Ovary (tissue), 9 donors: ENCODE data around the gene SP140. TPM values are rescaled to one million over a fixed set of nuclear protein-coding genes. Genes with fewer than 3 reads are reported as not detected.
"Not testable (repeated sequence)": the region's sequence is repeated elsewhere in the genome, so short reads cannot be mapped to it uniquely, and the experiment has no call there.

ENCODE experiments used
- DNase-seq, 5 donors: peaks; one replicate each; pipeline ENCODE4 v3.0.0-alpha.2; 2019 to 2020
- H3K27ac ChIP-seq, 2 donors: fragments of 200-600 bp; one replicate each; pipeline versions ENCODE4 v1.5.1 to v1.8.0; 2019 to 2022
- H3K27me3 ChIP-seq: fragments of 200-600 bp; one replicate; pipeline ENCODE4 v1.8.0; 2022
- H3K36me3 ChIP-seq: fragments of 200-600 bp; sonication (generic); one replicate; pipeline ENCODE4 v1.5.1; 2019
- H3K4me1 ChIP-seq: one replicate; pipeline ENCODE4 v1.8.1; 2013; ENCODE audit warnings: mild to moderate bottlenecking, moderate library complexity; ENCODE audit not compliant: insufficient read depth
- H3K4me3 ChIP-seq: fragments of 200-600 bp; sonication (generic); one replicate; pipeline ENCODE4 v1.5.1; 2017
- H3K9me3 ChIP-seq, 2 donors: fragments of 200-600 bp in 1 of 2; sonication (generic) in 1 of 2; one replicate each; pipeline versions ENCODE4 v1.5.1 to v1.8.1; 2013 to 2019; ENCODE audit warnings: mild to moderate bottlenecking in 1 of 2, moderate library complexity in 1 of 2
- CTCF ChIP-seq, 3 donors: fragments of 450-650 bp in 2 of 3; fragments of 200-600 bp in 1 of 3; IDR thresholded peaks; one replicate each; pipeline versions ENCODE4 v1.5.1 to v1.8.0; 2016 to 2022; ENCODE audit warnings: antibody characterized with exemption in 3 of 3, mild to moderate bottlenecking in 1 of 3
- EP300 ChIP-seq: sonication (generic); formaldehyde crosslinking; IDR thresholded peaks from one replicate; pipeline ENCODE4 v1.6.1; 2017; ENCODE audit warnings: antibody characterized with exemption
- POLR2A ChIP-seq: fragments of 450-650 bp; IDR thresholded peaks from one replicate; pipeline ENCODE4 v1.6.1; 2017; ENCODE audit warnings: antibody characterized with exemption, mild to moderate bottlenecking, moderate library complexity
- WGBS, 3 donors: extraction: QIAGEN DNeasy Blood & Tissue Kit in 1 of 3; methylation state at CpG; one replicate each; pipeline versions ENCODE4 v1.1.5 to v1.1.7; 2013 to 2017; 5-methylcytosine and 5-hydroxymethylcytosine counted together
- intact Hi-C, 4 donors: fragments of 100-400 bp; cut with DNase I; formaldehyde crosslinking; loops; one replicate each; pipeline versions ENCODE4 v1.11.0 to v1.15.1; 2022 to 2023
- polyA plus RNA-seq, 2 donors: library from polyadenylated mRNA; stranded (reverse); fragments of 200-250 nt in 1 of 2; fragments of 350-450 nt in 1 of 2; fragmentation: Illumina TruSeq in 1 of 2; extraction: RNeasy Lipid Tissue Mini Kit (QIAGEN cat#74804) in 1 of 2; gene quantifications; one replicate each; pipeline ENCODE4 v1.2.3, GENCODE V29; 2013 to 2014
- total RNA-seq, 7 donors: library from RNA; depleted of rRNA in 2 of 7; stranded (reverse); fragments of >200 nt in 2 of 7; fragmentation: NEBNext Ultra II Directional in 3 of 7; extraction: Animal tissue kit (Norgen Biotek cat#: 25700) in 3 of 7; gene quantifications; one replicate each; pipeline versions ENCODE4 v1.1.0 to v1.2.4, GENCODE V29; 2016 to 2023
- donor health status: DM: no; HTN: no; CAD: no; lungs with moderate emphysema.
- donor health status: DM: no; HTN: no; CAD: no.
- donor health status: Bipolar disorder and iron deficiency.
- donor health status: DM: yes; HTN: yes; CAD: no.
- donor health status: DM: no; HTN: no; CAD: no.
- donor health status: DM: yes; HTN: yes; CAD: no.

SP140 gene
- total and polyA plus RNA-seq, 9 donors = 0.23 to 3.4 (median 1.0) TPM

GRCh38 chr2:230330725-230331124, 105.2 kb downstream of the SP140 start:
- no peaks in the 10 kb centered on the region for H3K27me3 ChIP-seq
- intact Hi-C loops = no loop called here
- no peak overlapping the region for H3K4me3 ChIP-seq
- TF ChIP-seq EP300 (no peak), POLR2A (no peak), CTCF (IDR thresholded peaks at IDR 0.05) (no peak)
- DNase-seq = no peak
- no peak overlapping the region for H3K27ac ChIP-seq
- H3K9me3 ChIP-seq = no peaks in the 10 kb centered on the region
- peaks cover 7% of the 10 kb centered on the region for H3K4me1 ChIP-seq
- no peaks in the 10 kb centered on the region for H3K36me3 ChIP-seq
- WGBS, 3 donors = 96 to 97% (median 97%) methylated on average over 7 of the region's 7 CpGs

- no peak for TF ChIP-seq EP300
- TF ChIP-seq POLR2A = no peak
- TF ChIP-seq CTCF (IDR thresholded peaks at IDR 0.05) = no peak
- Histone ChIP-seq H3K4me3 (no peak overlapping the region), H3K27ac (no peak overlapping the region), H3K27me3 (no peaks in the 10 kb centered on the region), H3K4me1 (peaks cover 1% of the 10 kb centered on the region), H3K9me3 (no peaks in the 10 kb centered on the region), H3K36me3 (no peaks in the 10 kb centered on the region)
- 12 to 36% (median 12%) methylated on average over 3 of the region's 3 CpGs for WGBS, 3 donors
- no peak for DNase-seq
- intact Hi-C loops = no loop called here
Measured at GRCh38 chr2:230335461-230335863, 109.9 kb downstream of the SP140 start.

GRCh38 chr2:230335864-230336506, 110.4 kb downstream of the SP140 start:
- no peak overlapping the region for H3K27ac ChIP-seq
- 74 to 82% (median 76%) methylated on average over 3 of the region's 3 CpGs for WGBS, 3 donors
- no peaks in the 10 kb centered on the region for H3K27me3 ChIP-seq
- no peak for DNase-seq
- intact Hi-C loops = no loop called here
- no peak overlapping the region for H3K4me3 ChIP-seq
- no peaks in the 10 kb centered on the region for H3K36me3 ChIP-seq
- TF ChIP-seq EP300 (no peak), CTCF (IDR thresholded peaks at IDR 0.05) (no peak), POLR2A (no peak)
- H3K4me1 ChIP-seq = peaks cover 1% of the 10 kb centered on the region
- no peaks in the 10 kb centered on the region for H3K9me3 ChIP-seq

GRCh38 chr2:230341936-230342528, 116.5 kb downstream of the SP140 start:
- H3K27ac ChIP-seq, H3K4me1 ChIP-seq, H3K4me3 ChIP-seq, intact Hi-C loops, DNase-seq, H3K9me3 ChIP-seq, H3K36me3 ChIP-seq, H3K27me3 ChIP-seq: not testable (repeated sequence)
- WGBS, 3 donors = 89 to 95% (median 92%) methylated on average over 30 to 31 of the region's 33 CpGs

GRCh38 chr2:230343041-230343624, 117.6 kb downstream of the SP140 start:
- 97 to 98% (median 97%) methylated on average over 2 of the region's 2 CpGs for WGBS, 3 donors
- H3K4me1 ChIP-seq, H3K9me3 ChIP-seq, H3K27ac ChIP-seq, intact Hi-C loops, H3K27me3 ChIP-seq, DNase-seq, H3K4me3 ChIP-seq, H3K36me3 ChIP-seq: not testable (repeated sequence)
